Thoracic aorta (tissue), 2 donors: Measurements from ENCODE around the gene SCD. TPM values are rescaled to one million over a fixed set of nuclear protein-coding genes. Genes with fewer than 3 reads are reported as not detected.

Source experiments
- ATAC-seq: fragments of 150-250 bp; one replicate; pipeline ENCODE4 v1.8.0; 2017; ENCODE audit warnings: low read depth; ENCODE audit not compliant: insufficient number of reproducible peaks, low FRiP score
- DNase-seq: peaks from one replicate; pipeline ENCODE4 v3.0.0-alpha.2; 2020; ENCODE audit warnings: low spot score
- H3K27ac ChIP-seq, 2 donors: fragments of 200-600 bp; sonication (generic); 1 replicate in 1 of 2; 2 replicates in 1 of 2; pipeline ENCODE4 v1.5.1; 2016; ENCODE audit warnings: mild to moderate bottlenecking in 2 of 2, moderate library complexity in 2 of 2
- H3K27me3 ChIP-seq: fragments of 200-600 bp; sonication (generic); replicated peaks from 2 replicates; pipeline ENCODE4 v1.6.0; 2016; ENCODE audit warnings: mild to moderate bottlenecking; ENCODE audit not compliant: insufficient read depth
- H3K36me3 ChIP-seq: fragments of 200-600 bp; sonication (generic); one replicate; pipeline ENCODE4 v1.5.1; 2016
- H3K4me1 ChIP-seq, 2 donors: fragments of 200-600 bp; sonication (generic); 1 replicate in 1 of 2; 2 replicates in 1 of 2; pipeline versions ENCODE4 v1.5.1 to v1.6.0; 2016; ENCODE audit warnings: low read depth in 2 of 2, mild to moderate bottlenecking in 1 of 2; ENCODE audit not compliant: control insufficient read depth in 1 of 2
- H3K4me3 ChIP-seq: fragments of 200-600 bp; sonication (generic); 2 replicates; pipeline ENCODE4 v1.5.1; 2016; ENCODE audit warnings: mild to moderate bottlenecking
- H3K9me3 ChIP-seq: fragments of 200-600 bp; sonication (generic); 2 replicates; pipeline ENCODE4 v1.5.1; 2016
- CTCF ChIP-seq: fragments of 200-600 bp; sonication (generic); IDR thresholded peaks from one replicate; pipeline ENCODE4 v1.5.1; 2019; ENCODE audit warnings: antibody characterized with exemption
- total RNA-seq, 2 donors: library from RNA; depleted of rRNA; stranded (reverse); fragments of >200 nt; gene quantifications; one replicate each; pipeline versions ENCODE4 v1.1.0 to v1.2.3, GENCODE V29; 2016

Gene SCD
- total RNA-seq, 2 donors from 2014 or later: 12.8 to 16.7 TPM

GRCh38 chr10:100357059-100357858, 10.2 kb downstream of the SCD start:
- TF ChIP-seq CTCF: no peak
- DNase-seq (no peak), ATAC-seq (no peak)
- H3K36me3 ChIP-seq: peaks cover 5% of the 10 kb centered on the region
- H3K9me3 ChIP-seq: no peaks in the 10 kb centered on the region
- no peaks in the 10 kb centered on the region for H3K4me1 ChIP-seq
- H3K27ac ChIP-seq: no peak overlapping the region
- H3K27me3 ChIP-seq: no peaks in the 10 kb centered on the region
- H3K4me3 ChIP-seq: no peak overlapping the region

GRCh38 chr10:100359030-100359432, 12.0 kb downstream of the SCD start:
- H3K9me3 ChIP-seq: no peaks in the 10 kb centered on the region
- DNase-seq (no peak), ATAC-seq (no peak)
- no peaks in the 10 kb centered on the region for H3K27me3 ChIP-seq
- no peak for TF ChIP-seq CTCF
- peaks cover 5% of the 10 kb centered on the region for H3K36me3 ChIP-seq
- no peak overlapping the region for H3K27ac ChIP-seq
- H3K4me3 ChIP-seq: no peak overlapping the region
- H3K4me1 ChIP-seq: no peaks in the 10 kb centered on the region

GRCh38 chr10:100359529-100360150, 12.6 kb downstream of the SCD start:
- H3K36me3 ChIP-seq: peaks cover 5% of the 10 kb centered on the region
- no peak for TF ChIP-seq CTCF
- no peak for ATAC-seq
- DNase-seq: no peak
- no peak overlapping the region for H3K27ac ChIP-seq
- H3K4me3 ChIP-seq: no peak overlapping the region
- no peaks in the 10 kb centered on the region for H3K4me1 ChIP-seq
- H3K27me3 ChIP-seq: no peaks in the 10 kb centered on the region
- H3K9me3 ChIP-seq: no peaks in the 10 kb centered on the region

- peaks cover 0 to 5% of the 10 kb centered on the region in 2 donors for H3K4me1 ChIP-seq
- DNase-seq: no peak
- peaks cover 5% of the 10 kb centered on the region for H3K36me3 ChIP-seq
- no peak overlapping the region for H3K4me3 ChIP-seq
- TF ChIP-seq CTCF: no peak
- no peaks in the 10 kb centered on the region for H3K9me3 ChIP-seq
- no peaks in the 10 kb centered on the region for H3K27me3 ChIP-seq
- H3K27ac ChIP-seq: no peak overlapping the region
- ATAC-seq: no peak
Measured at GRCh38 chr10:100360234-100360633, 13.2 kb downstream of the SCD start.

- Histone ChIP-seq H3K27me3 (no peaks in the 10 kb centered on the region), H3K36me3 (no peaks in the 10 kb centered on the region), H3K4me3 (no peak overlapping the region), H3K9me3 (no peaks in the 10 kb centered on the region), H3K4me1 (peaks cover 0 to 10% of the 10 kb centered on the region in 2 donors), H3K27ac (no peak overlapping the region)
- DNase-seq (no peak), ATAC-seq (no peak)
- TF ChIP-seq CTCF: no peak
Measured at GRCh38 chr10:100362570-100363496, 15.8 kb downstream of the SCD start.
